Ishikawa (cell line): Measurements from ENCODE around the gene EXOC3.
A peak's percentile ranks its signal among the peaks of the same experiment; 100 is the strongest.

Experiments used
- CEBPB ChIP-seq: IDR thresholded peaks from 2 replicates; pipeline ENCODE4 v1.6.1; 2012
- CREB1 ChIP-seq: IDR thresholded peaks from 2 replicates; pipeline ENCODE4 v1.6.1; 2012; ENCODE audit warnings: low read depth
- EGR1 ChIP-seq: IDR thresholded peaks from 2 replicates; pipeline ENCODE4 v1.6.1; 2012
- EP300 ChIP-seq: IDR thresholded peaks from 2 replicates; pipeline ENCODE4 v1.6.1; 2012; ENCODE audit warnings: borderline replicate concordance
- FOXM1 ChIP-seq: IDR thresholded peaks from 2 replicates; pipeline ENCODE4 v1.6.1; 2012; ENCODE audit warnings: low read depth, borderline replicate concordance
- MAX ChIP-seq: IDR thresholded peaks from 2 replicates; pipeline ENCODE4 v1.6.1; 2012
- NFIC ChIP-seq: IDR thresholded peaks from 2 replicates; pipeline ENCODE4 v1.6.1; 2012
- RAD21 ChIP-seq: IDR thresholded peaks from 2 replicates; pipeline ENCODE4 v1.6.1; 2012; ENCODE audit warnings: low read depth
- REST ChIP-seq: IDR thresholded peaks from 2 replicates; pipeline ENCODE4 v1.6.1; 2012; ENCODE audit warnings: low read depth, mild to moderate bottlenecking
- TAF1 ChIP-seq: IDR thresholded peaks from 2 replicates; pipeline ENCODE4 v1.6.1; 2012; ENCODE audit warnings: low read depth, mild to moderate bottlenecking
- TCF12 ChIP-seq: IDR thresholded peaks from 2 replicates; pipeline ENCODE4 v1.6.1; 2012; ENCODE audit warnings: low read depth
- TEAD4 ChIP-seq: IDR thresholded peaks from 2 replicates; pipeline ENCODE4 v1.6.1; 2012
- USF1 ChIP-seq: IDR thresholded peaks from 2 replicates; pipeline ENCODE4 v1.6.1; 2012
- YY1 ChIP-seq: IDR thresholded peaks from 2 replicates; pipeline ENCODE4 v1.6.1; 2012; ENCODE audit warnings: low read depth
- ZBTB7A ChIP-seq: IDR thresholded peaks from 2 replicates; pipeline ENCODE4 v1.6.1; 2012; ENCODE audit warnings: low read depth

The EXOC3 gene

GRCh38 chr5:481347-481746 lies 38.4 kb downstream of the EXOC3 start:
- TF ChIP-seq EP300 (no peak), MAX (no peak), REST (no peak), USF1 (no peak), YY1 (no peak), FOXM1 (no peak), EGR1 (no peak), CREB1 (no peak), CEBPB (no peak), TEAD4 (no peak), NFIC (no peak), RAD21 (no peak), TCF12 (no peak), ZBTB7A (no peak), TAF1 (no peak)

GRCh38 chr5:482021-482420 lies 39.0 kb downstream of the EXOC3 start:
- TF ChIP-seq TAF1 (no peak), TEAD4 (no peak), EGR1 (no peak)

- TF ChIP-seq EP300 (no peak), ZBTB7A (0 out of 2 replicates have a peak, but pooled peaks have one; percentile 28), FOXM1 (no peak)
Observed at GRCh38 chr5:482506-482905, 39.5 kb downstream of the EXOC3 start.

- TF ChIP-seq EGR1: no peak
- no peak for TF ChIP-seq EP300
- TF ChIP-seq TAF1: no peak
- TF ChIP-seq MAX: no peak
- no peak for TF ChIP-seq REST
- no peak for TF ChIP-seq USF1
- no peak for TF ChIP-seq NFIC
- TF ChIP-seq FOXM1: no peak
- TF ChIP-seq RAD21: no peak
- TF ChIP-seq TCF12: no peak
- TF ChIP-seq CEBPB: no peak
- no peak for TF ChIP-seq ZBTB7A
- no peak for TF ChIP-seq YY1
- no peak for TF ChIP-seq CREB1
- TF ChIP-seq TEAD4: no peak
Observed at GRCh38 chr5:483011-483410, 40.0 kb downstream of the EXOC3 start.

GRCh38 chr5:483434-484140 lies 40.6 kb downstream of the EXOC3 start:
- no peak for TF ChIP-seq USF1
- TF ChIP-seq EGR1: no peak
- no peak for TF ChIP-seq CEBPB
- TF ChIP-seq TEAD4: no peak
- TF ChIP-seq TAF1: no peak
- no peak for TF ChIP-seq MAX
- TF ChIP-seq FOXM1: no peak
- TF ChIP-seq EP300: no peak
- no peak for TF ChIP-seq REST
- TF ChIP-seq TCF12: no peak
